Endothelial cell (in vitro differentiated cells): ENCODE measurements around the gene PDE6B. TPM values are rescaled to one million over a fixed set of nuclear protein-coding genes. Genes with fewer than 3 reads are reported as not detected.
"Not testable (repeated sequence)": the region's sequence is repeated elsewhere in the genome, so short reads cannot be mapped to it uniquely, and the experiment has no call there.

Experiments
- DNase-seq: peaks from one replicate; pipeline ENCODE4 v3.0.0; 2021; ENCODE audit warnings: low spot score
- H3K27ac Mint-ChIP-seq: one replicate; pipeline ENCODE4 v1.8.0; 2021; ENCODE audit warnings: mixed read lengths, inconsistent platforms; ENCODE audit not compliant: unreplicated experiment
- H3K27me3 Mint-ChIP-seq: one replicate; pipeline ENCODE4 v1.8.0; 2021; ENCODE audit warnings: mild to moderate bottlenecking, moderate library complexity, mixed read lengths, inconsistent platforms; ENCODE audit not compliant: unreplicated experiment
- H3K36me3 Mint-ChIP-seq: one replicate; pipeline ENCODE4 v1.8.0; 2021; ENCODE audit warnings: mild to moderate bottlenecking, low read depth, mixed read lengths, inconsistent platforms; ENCODE audit not compliant: unreplicated experiment
- H3K4me1 Mint-ChIP-seq: one replicate; pipeline ENCODE4 v1.8.0; 2021; ENCODE audit warnings: mild to moderate bottlenecking, mixed read lengths, inconsistent platforms; ENCODE audit not compliant: unreplicated experiment
- H3K4me3 Mint-ChIP-seq: one replicate; pipeline ENCODE4 v1.8.0; 2021; ENCODE audit warnings: mild to moderate bottlenecking, mixed read lengths, inconsistent platforms; ENCODE audit not compliant: unreplicated experiment
- H3K9me3 Mint-ChIP-seq: one replicate; pipeline ENCODE4 v1.8.0; 2021; ENCODE audit warnings: mixed read lengths, inconsistent platforms; ENCODE audit not compliant: unreplicated experiment
- CTCF ChIP-seq: fragments of 200-600 bp; sonication (generic); IDR thresholded peaks from one replicate; pipeline ENCODE4 v1.5.0; 2021; ENCODE audit warnings: antibody characterized with exemption; ENCODE audit not compliant: unreplicated experiment
- total RNA-seq: library from RNA; stranded (reverse); fragmentation: NEBNext Ultra II Directional; extraction: Animal tissue kit (Norgen Biotek cat#: 25700); gene quantifications from one replicate; pipeline ENCODE4 v1.2.1, GENCODE V29; 2021; ENCODE audit not compliant: unreplicated experiment

PDE6B gene
- total RNA-seq, 1 donor from 2014 or later = 5.1 TPM

DNA sequence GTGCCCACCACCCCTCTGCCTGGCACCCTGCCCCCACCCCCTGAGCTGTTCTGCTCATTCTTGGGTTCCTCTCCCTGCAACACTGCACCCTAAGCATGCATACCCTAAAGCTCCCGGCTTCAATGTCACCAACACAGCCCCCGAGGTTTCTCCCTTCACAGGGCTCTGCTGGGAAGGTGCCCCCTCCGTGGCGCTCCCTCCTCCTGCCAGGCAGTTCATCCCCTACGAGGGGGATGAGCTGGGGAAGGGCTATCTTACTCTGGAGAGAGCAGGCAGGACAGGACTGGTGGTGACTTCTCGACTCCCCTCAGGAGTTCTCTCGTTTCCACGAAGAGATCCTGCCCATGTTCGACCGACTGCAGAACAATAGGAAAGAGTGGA is 42.2 kb downstream of the PDE6B start:
- H3K4me3 Mint-ChIP-seq = no peak overlapping the region
- no peaks in the 10 kb centered on the region for H3K9me3 Mint-ChIP-seq
- H3K27ac Mint-ChIP-seq = no peak overlapping the region
- no peak for DNase-seq
- peaks cover 8% of the 10 kb centered on the region for H3K36me3 Mint-ChIP-seq
- peaks cover 11% of the 10 kb centered on the region for H3K27me3 Mint-ChIP-seq
- no peaks in the 10 kb centered on the region for H3K4me1 Mint-ChIP-seq
- TF ChIP-seq CTCF = no peak

- not testable (repeated sequence) for H3K4me3 Mint-ChIP-seq
- H3K36me3 Mint-ChIP-seq = peaks cover 11% of the 10 kb centered on the region
These were observed 42.8 kb downstream of the PDE6B start for GRCh38 chr4:668219-668618.

DNA sequence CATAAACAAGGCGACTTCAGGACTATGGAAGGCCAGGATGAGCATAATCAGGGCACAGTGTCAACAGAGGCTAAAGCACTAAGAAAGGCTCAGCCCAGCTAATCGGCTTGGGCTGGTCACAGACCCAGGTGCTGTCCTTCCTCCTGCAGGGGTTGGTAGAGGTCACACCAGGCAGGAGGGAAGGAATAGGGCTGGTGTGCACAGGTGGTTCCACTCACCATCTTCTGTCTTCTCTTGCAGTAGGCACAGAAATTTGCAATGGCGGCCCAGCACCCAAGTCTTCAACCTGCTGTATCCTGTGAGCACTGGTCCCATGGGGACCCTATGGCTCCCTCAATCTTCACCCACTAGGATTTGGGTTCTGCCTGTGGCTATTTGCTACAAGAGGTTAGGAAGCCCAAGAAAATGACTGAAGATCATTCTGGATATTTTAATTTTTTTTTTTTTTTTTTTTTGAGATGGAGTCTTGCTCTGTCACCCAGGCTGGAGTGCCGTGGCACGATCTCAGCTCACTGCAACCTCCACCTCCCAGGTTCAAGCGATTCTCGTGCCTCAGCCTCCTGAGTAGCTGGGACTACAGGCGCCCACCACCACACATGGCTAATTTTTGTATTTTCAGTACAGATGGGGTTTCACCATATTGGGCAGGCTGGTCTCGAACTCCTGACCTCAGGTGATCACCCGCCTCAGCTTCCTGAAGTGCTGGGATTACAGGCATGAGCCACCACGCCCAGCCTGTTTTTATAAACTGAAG is 44.6 kb downstream of the PDE6B start:
- H3K27ac Mint-ChIP-seq, DNase-seq, H3K4me1 Mint-ChIP-seq, H3K9me3 Mint-ChIP-seq, H3K4me3 Mint-ChIP-seq: not testable (repeated sequence)
- Mint-ChIP-seq H3K36me3 (peaks cover 14% of the 10 kb centered on the region), H3K27me3 (peaks cover 17% of the 10 kb centered on the region)

More at GRCh38 chr4:668219-668618, 42.8 kb downstream of the PDE6B start:
- H3K27me3 Mint-ChIP-seq = peaks cover 15% of the 10 kb centered on the region
- H3K27ac Mint-ChIP-seq, DNase-seq, H3K9me3 Mint-ChIP-seq, H3K4me1 Mint-ChIP-seq: not testable (repeated sequence)

DNA sequence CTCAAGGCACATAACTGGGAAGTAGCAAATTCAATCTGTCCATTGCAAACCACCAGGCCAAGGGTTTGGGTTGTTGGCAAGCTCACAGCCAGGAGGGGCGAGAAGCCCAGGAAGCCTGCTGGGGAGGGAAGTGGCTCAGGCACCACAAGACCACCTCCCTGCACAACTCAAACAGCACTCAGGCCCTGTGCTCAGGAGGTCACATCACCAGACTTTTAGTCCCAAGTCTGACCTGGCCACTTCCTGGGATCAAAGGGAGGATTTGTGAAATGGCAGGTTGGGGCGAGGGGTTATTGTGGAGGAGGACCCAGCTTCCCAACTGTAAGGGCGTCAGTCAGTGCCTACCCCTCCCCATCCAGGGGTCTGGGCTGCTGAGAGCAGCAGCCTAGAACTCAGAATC is 46.4 kb downstream of the PDE6B start:
- Mint-ChIP-seq H3K4me1 (peaks cover 7% of the 10 kb centered on the region), H3K9me3 (no peaks in the 10 kb centered on the region), H3K36me3 (peaks cover 14% of the 10 kb centered on the region), H3K27ac (no peak overlapping the region), H3K4me3 (no peak overlapping the region), H3K27me3 (peaks cover 18% of the 10 kb centered on the region)
- TF ChIP-seq CTCF = no peak
- no peak for DNase-seq

GRCh38 chr4:673349-674091 is 48.1 kb downstream of the PDE6B start:
- DNase-seq = peak; percentile 38

More at GRCh38 chr4:673349-674091, 48.1 kb downstream of the PDE6B start:
- Mint-ChIP-seq H3K27ac (peak overlapping the region; percentile 88), H3K4me1 (peaks cover 7% of the 10 kb centered on the region), H3K9me3 (no peaks in the 10 kb centered on the region), H3K36me3 (peaks cover 14% of the 10 kb centered on the region), H3K4me3 (peak overlapping the region; percentile 94), H3K27me3 (peaks cover 18% of the 10 kb centered on the region)
- TF ChIP-seq CTCF = no peak
